ENCODE results near the gene SURF1. TPM values are rescaled to one million over a fixed set of nuclear protein-coding genes. Genes with fewer than 3 reads are reported as not detected.

SURF1 gene
- total RNA-seq, 6 experiments from 2014 or later: 25.3 to 29.1 (median 26.8) TPM

GRCh38 chr9:133315997-133316396 lies 40.3 kb downstream of the SURF1 start:
- no peak overlapping the region for H3K4me3 Mint-ChIP-seq
- no peak for TF ChIP-seq CTCF (IDR thresholded peaks at IDR 0.05)
- peaks cover 13% of the 10 kb centered on the region for H3K27me3 Mint-ChIP-seq (ENCODE audit: insufficient read depth)
- H3K4me1 Mint-ChIP-seq (ENCODE audit: low read depth): no peaks in the 10 kb centered on the region
- no peaks in the 10 kb centered on the region for H3K9me3 Mint-ChIP-seq
- no peak overlapping the region for H3K27ac Mint-ChIP-seq
- DNase-seq: no peak
- H3K36me3 Mint-ChIP-seq (ENCODE audit: low read depth): no peaks in the 10 kb centered on the region

- Mint-ChIP-seq H3K27ac (no peak overlapping the region), H3K9me3 (peaks cover 6% of the 10 kb centered on the region), H3K4me1 (ENCODE audit: low read depth) (peaks cover 8% of the 10 kb centered on the region; the same call in 1 of the 2 replicates), H3K36me3 (ENCODE audit: low read depth) (peaks cover 9% of the 10 kb centered on the region), H3K4me3 (no peak overlapping the region), H3K27me3 (ENCODE audit: insufficient read depth) (peaks cover 25% of the 10 kb centered on the region)
- DNase-seq: no peak
- TF ChIP-seq CTCF (IDR thresholded peaks at IDR 0.05): no peak
Observed at GRCh38 chr9:133309608-133310007, 46.7 kb downstream of the SURF1 start.

- DNase-seq: no peak
- H3K4me1 Mint-ChIP-seq (ENCODE audit: low read depth): peaks cover 8% of the 10 kb centered on the region; the same call in 1 of the 2 replicates
- no peak overlapping the region for H3K4me3 Mint-ChIP-seq
- no peak overlapping the region for H3K27ac Mint-ChIP-seq
- TF ChIP-seq CTCF (IDR thresholded peaks at IDR 0.05): no peak
- peaks cover 6% of the 10 kb centered on the region for H3K9me3 Mint-ChIP-seq
- peaks cover 9% of the 10 kb centered on the region for H3K36me3 Mint-ChIP-seq (ENCODE audit: low read depth)
- H3K27me3 Mint-ChIP-seq (ENCODE audit: insufficient read depth): peaks cover 27% of the 10 kb centered on the region
Observed at GRCh38 chr9:133307301-133307700, 49.0 kb downstream of the SURF1 start.

- TF ChIP-seq CTCF (IDR thresholded peaks at IDR 0.05): no peak
- H3K4me1 Mint-ChIP-seq (ENCODE audit: low read depth): peaks cover 8% of the 10 kb centered on the region; the same call in 1 of the 2 replicates
- peaks cover 33% of the 10 kb centered on the region for H3K27me3 Mint-ChIP-seq (ENCODE audit: insufficient read depth)
- H3K27ac Mint-ChIP-seq: no peak overlapping the region
- no peak overlapping the region for H3K4me3 Mint-ChIP-seq
- no peak for DNase-seq
- H3K9me3 Mint-ChIP-seq: peaks cover 6% of the 10 kb centered on the region
- H3K36me3 Mint-ChIP-seq (ENCODE audit: low read depth): peaks cover 9% of the 10 kb centered on the region
Observed at GRCh38 chr9:133306242-133307204, 49.8 kb downstream of the SURF1 start.

- H3K27me3 Mint-ChIP-seq (ENCODE audit: insufficient read depth): peaks cover 33% of the 10 kb centered on the region
- no peak for DNase-seq
- H3K4me1 Mint-ChIP-seq (ENCODE audit: low read depth): peaks cover 8% of the 10 kb centered on the region; the same call in 1 of the 2 replicates
- H3K9me3 Mint-ChIP-seq: peaks cover 6% of the 10 kb centered on the region
- TF ChIP-seq CTCF (IDR thresholded peaks at IDR 0.05): no peak
- no peak overlapping the region for H3K4me3 Mint-ChIP-seq
- peaks cover 9% of the 10 kb centered on the region for H3K36me3 Mint-ChIP-seq (ENCODE audit: low read depth)
- no peak overlapping the region for H3K27ac Mint-ChIP-seq
Observed at GRCh38 chr9:133305731-133306130, 50.6 kb downstream of the SURF1 start.

Data from HFFc6 (cell line).